NCI-H2227 (cell line): ENCODE measurements around the gene PRRC2A.
A peak's percentile ranks its signal among the peaks of the same experiment; 100 is the strongest.

Source experiments
- DNase-seq: peaks from one replicate; lab custom pipeline; 2025; ENCODE audit not compliant: unreplicated experiment; lab: John Stamatoyannopoulos, UW

Gene PRRC2A

DNA sequence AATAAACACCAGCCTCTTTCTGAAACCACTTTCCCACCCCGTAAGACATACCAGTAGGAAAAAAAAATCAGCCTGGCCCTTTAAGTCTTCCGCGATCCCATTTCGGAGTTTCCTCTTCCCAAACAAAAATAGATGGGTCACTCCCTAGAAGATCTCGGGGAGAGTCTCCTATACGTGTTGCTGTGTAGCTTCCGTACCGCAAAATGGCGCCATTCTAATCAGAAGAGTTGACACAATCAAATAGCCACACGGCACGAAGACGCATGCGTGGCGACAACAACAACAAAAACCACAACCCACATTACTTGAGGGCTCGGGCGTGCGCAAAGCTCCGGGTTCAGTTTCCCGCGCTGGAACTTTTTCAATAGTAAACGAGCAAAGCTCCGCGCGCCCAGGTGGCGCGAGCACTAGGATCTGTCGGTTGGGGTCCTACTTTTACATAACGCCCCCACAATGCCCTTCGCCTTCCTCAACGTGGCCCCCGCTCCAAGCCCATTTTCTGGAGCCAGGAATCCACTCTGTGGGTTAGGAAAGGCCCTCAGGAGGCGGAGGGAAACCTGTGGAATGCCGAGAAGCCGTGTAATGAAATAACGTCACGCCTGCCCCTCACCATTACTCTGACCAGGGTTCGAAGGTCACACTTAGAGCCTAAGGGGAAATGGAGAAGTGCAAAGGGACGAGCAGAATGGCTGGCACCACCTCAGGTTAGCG is 44.4 kb downstream of the PRRC2A start, which contains the start of gene GPANK1:
Gene GPANK1 (minus strand): TSS at position 208 of the 711 bp plus-strand sequence. CDS start 519 bp downstream, outside the sequence.
- peak; percentile 95 for DNase-seq

DNA sequence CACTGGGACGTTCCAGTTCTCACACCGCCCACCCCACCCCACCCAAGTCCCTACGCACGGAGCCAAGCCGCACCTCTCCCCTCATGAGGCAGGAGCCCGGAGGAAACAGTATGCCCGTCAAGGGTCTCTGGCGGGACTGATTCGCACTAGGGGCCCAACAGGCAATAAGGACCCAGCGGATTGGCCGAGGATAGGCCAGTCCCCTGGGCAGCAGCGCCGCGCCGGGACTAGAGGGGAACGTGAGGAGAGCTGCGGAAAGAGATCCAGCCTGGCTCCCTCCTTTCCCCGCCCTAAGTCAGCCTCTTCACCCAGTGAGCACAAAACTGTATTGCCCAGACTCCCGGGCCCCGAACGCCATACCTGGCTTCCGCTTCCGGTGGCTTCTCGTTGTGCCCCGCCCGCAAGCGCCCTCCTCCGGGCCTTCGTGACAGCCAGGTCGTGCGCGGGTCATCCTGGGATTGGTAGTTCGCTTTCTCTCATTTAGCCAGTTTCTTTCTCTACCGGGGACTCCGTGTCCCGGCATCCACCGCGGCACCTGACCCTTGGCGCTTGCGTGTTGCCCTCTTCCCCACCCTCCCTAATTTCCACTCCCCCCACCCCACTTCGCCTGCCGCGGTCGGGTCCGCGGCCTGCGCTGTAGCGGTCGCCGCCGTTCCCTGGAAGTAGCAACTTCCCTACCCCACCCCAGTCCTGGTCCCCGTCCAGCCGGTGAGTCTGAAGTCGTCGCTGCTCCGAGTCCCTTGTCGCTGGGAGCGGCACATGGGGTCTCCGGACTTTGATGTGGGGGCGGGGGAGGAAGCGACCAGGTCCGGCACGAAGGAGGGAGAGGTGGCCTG is 45.2 kb downstream of the PRRC2A start, which contains the start of gene CSNK2B:
Gene CSNK2B (plus strand): TSS at position 580 of the 836 bp plus-strand sequence. CDS start 752 bp downstream, outside the sequence.
- peak; percentile 99 for DNase-seq

DNA sequence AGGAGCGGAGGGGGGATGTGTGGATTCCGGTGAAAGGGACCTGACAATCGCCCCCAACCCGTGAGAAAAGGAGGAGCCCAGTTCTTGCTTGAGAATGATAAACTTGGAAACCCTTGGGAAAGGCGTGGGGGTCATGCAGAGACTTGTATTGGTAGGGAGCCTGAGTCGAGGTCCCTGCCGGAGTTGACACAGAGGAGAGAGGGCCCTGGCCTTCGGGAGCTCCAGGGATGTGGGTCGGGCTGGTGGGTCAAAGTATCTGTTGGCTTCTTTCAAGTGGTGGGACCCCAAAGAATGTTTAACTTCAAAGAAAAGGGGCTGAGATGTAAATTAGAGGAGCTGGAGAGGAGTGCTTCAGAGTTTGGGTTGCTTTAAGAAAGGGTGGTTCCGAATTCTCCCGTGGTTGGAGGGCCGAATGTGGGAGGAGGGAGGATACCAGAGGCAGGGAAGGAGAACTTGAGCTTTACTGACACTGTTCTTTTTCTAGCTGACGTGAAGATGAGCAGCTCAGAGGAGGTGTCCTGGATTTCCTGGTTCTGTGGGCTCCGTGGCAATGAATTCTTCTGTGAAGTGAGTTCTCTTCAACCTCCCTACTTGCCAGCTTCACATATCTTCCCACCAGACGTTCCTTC is 45.9 kb downstream of the PRRC2A start:
- DNase-seq, result no peak

DNA sequence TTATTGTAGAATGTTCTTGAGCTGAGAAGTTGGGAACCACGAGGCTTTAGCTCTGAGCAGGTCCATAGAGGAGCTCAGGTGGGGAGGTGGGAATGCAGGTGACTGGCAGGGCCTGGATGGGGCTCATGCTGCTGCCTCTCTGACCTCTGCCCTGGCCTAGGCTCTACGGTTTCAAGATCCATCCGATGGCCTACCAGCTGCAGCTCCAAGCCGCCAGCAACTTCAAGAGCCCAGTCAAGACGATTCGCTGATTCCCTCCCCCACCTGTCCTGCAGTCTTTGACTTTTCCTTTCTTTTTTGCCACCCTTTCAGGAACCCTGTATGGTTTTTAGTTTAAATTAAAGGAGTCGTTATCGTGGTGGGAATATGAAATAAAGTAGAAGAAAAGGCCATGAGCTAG is 49.2 kb downstream of the PRRC2A start, which contains the start of gene LY6G5B:
Gene LY6G5B (plus strand): TSS at position 301 of the 400 bp plus-strand sequence. CDS start 975 bp downstream, outside the sequence.
- no peak for DNase-seq

DNA sequence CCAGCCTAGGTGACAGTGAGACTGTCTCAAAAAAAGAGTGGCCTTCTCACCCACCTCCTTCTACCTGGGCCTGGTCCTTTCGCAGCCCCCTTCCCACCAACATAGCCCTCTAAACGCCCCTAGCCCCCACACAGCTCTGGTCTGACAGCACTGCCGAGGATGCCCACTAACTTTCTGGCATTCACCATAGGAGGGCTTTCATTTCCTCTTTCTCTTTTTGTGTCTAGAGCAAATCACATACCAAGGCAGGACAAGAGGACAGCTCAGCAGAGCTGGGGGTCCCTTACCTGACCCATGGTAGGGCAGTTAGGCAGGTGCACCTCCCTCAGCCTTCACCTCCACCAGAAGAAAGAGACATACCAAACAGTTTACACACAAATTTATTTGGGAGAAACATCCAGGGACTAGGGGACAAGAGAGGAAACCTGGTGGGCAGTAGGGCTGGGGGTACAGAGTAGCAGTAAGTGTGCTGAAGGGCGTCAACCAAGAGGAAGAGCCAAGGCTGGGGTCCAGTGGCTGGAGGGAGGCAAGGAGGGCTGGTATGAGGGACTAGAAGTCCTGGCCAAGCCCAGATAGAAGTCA is 55.9 kb downstream of the PRRC2A start:
- no peak for DNase-seq

DNA sequence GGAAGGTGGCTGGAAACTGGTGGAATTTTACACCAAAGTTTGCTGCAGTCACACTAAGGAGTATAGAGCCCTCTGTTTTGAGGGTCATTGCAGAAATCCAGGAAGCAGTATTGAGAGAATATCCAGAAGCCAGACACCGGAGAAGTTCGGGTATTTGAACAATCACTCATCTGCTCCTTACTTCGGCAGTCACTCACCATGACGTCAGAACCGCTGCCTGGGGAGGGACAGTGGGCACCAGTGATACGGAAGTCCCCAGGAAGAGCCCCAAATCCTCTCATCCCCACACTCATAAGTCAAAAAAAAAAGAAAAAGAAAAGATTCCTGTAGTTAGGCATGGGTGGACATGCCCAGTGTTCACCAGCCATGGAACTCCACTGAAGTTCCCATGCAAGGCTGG is 56.4 kb downstream of the PRRC2A start:
- DNase-seq, result no peak

DNA sequence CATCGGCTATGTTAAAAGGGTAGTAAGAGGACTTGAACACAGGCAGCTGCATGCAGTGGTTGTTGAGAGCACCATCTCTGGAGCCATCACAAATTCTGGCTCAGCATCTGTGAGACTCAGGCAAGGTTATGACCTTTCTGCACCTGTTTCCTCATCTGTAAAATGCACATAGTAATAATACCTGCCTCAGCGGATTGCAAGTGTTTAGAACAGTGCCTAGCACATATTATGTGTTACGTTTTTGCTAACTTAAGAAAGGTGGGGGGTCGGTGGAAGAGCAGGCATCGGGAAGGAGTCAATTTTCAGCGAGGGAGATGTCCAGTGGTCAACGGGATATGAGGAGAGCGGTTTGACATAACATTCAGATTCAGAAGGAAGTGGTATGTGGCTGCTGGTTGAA is 57.4 kb downstream of the PRRC2A start:
- no peak for DNase-seq

DNA sequence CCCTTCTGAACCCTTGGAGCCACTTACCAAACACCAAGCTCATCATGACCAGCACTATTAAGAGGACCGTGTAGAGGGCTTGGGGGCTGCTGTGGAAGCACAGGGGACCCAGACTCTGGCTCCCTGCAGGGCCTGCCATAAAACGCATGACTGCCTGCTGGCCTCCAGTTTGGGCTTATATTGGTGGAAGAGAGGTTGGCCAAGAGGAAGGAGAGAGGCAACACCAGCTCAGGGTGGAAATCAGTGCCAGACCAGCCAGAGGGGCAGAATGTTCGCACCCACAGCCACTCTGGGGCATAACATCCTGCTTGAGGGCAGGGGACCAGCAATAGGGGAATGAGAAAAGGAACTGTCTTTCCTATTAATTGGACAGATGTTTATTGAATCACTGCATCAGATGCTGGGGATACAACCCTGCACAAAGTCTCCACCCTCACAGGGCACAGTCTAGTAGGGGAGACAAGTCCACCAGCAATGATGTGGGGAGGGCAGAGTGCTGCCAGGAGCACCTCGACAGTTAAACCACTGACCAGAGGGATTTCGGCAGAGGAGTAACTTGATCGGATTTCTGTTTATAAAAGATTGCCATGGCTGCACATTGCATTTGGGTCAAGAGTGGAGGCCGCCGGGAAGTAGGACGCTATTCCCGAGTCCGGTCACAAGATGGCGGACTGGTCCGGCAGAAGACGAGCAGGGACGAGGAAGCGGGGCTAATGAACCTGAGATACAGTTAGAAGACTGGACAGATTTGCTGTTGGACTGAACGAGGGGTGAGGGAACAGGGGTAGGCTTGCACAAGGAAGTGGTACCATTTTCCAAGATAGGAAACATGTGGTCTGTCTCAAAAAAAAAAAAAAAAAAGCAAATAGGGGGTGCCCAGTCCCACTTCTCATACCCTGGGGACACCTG is 60.0 kb downstream of the PRRC2A start, which contains the start of gene LY6G5C:
Gene LY6G5C (minus strand): TSS at position 842 of the 909 bp plus-strand sequence. CDS start 694 bp downstream, at position 148.
- peak; percentile 83 for DNase-seq

DNA sequence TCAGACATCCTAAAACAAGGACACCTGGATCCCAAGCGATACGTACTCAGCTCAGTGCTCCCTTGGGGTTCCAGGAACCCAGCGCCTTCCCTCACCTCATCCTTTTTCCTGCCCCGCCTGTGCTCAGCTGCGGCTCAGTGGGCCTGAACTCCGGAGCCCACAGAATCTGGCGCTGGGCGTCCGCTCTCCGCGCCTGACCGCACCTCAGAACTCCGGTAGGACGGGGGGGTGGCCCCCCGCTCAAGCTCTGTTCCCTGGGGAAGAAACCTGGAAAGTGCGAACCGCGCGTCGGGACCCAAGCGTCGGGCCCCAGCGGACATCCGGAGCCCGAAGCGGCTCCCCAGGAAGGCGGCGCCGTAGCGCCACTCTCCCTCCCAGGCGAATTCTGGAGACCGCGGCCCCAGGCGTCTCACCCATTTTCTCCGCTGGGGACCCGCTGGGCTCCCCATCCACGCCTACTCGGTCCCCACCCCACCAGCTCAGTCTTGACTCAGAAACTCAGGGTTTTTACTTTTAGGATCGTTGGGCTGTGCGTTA is 60.7 kb downstream of the PRRC2A start:
- DNase-seq, result peak; percentile 61

DNA sequence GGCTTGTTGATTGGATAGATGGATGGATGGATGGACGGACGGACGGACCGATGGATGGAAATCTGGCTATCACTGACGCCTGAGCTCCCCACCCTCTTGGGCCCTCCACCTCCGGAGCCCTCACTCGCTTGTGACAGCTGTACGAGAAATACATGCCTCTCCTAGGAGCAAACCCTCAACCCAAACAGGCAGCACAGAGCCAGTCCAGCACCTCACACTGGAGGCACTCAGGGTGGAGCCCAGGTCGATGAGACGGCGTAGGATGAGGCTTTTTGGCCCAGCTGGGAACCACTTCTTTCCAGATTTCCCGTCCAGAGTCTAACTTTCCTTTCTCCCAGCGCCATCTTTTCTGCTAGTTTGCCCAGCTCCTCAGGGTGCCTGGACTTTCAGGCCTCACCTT is 63.1 kb downstream of the PRRC2A start:
- peak; percentile 45 for DNase-seq

DNA sequence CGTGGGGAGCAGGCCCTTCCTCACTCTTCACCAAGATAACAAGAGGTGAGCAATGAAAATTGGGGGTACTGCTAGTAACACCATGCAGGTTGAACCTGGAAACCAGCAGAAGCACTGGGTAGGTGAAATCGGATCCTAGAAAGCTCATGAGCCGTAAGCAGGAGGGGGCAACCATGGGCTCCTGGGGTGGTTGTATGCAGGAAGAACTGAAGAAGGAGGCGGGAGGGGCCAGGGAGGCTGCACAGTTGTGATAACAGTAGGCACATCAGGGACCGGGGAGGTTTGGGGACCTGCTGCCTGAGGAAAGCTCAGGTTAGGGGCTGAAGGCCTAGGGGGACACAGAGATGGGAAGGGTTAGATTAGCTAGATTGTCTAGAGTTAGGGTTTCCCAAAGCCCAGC is 66.0 kb downstream of the PRRC2A start:
- no peak for DNase-seq

DNA sequence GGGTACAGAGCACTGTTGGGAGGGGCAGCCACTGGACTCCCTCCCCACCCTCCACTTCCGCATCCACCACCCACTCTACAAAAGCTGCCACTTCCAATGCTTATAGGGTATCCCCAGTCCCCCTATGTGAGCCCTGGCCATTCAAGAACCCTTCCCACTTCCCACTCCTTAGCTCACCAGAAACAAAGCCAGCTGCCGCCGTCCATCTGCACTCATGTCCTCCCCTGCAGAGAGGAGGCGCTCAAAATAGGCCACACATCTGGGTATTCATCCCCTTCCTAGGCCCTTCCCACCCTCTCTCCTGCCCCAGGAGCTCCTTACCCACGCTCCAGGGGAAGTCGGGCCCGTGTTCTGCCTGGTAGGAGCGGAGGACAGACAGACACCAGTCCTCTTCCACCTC is 66.8 kb downstream of the PRRC2A start:
- DNase-seq, result no peak
